VCaP (cell line): ENCODE data around the gene TJP3.

Experiments used
- H3K27ac ChIP-seq: fragments of 450-650 bp; 2 replicates; pipeline ENCODE4 v1.5.1; 2017
- CTCF ChIP-seq: fragments of 450-650 bp; conservative IDR thresholded peaks from 2 replicates; pipeline ENCODE4 v1.5.1; 2017; ENCODE audit warnings: mild to moderate bottlenecking, moderate library complexity

TJP3 gene

GRCh38 chr19:3775374-3775711, 67.2 kb downstream of the TJP3 start:
- TF ChIP-seq CTCF, result no peak
- no peak overlapping the region for H3K27ac ChIP-seq

- TF ChIP-seq CTCF, result no peak
- H3K27ac ChIP-seq, result no peak overlapping the region
These were observed 67.6 kb downstream of the TJP3 start for GRCh38 chr19:3775831-3776230.

- no peak overlapping the region for H3K27ac ChIP-seq
- TF ChIP-seq CTCF, result no peak
These were observed 68.4 kb downstream of the TJP3 start for GRCh38 chr19:3776479-3777040.

- no peak overlapping the region for H3K27ac ChIP-seq
- no peak for TF ChIP-seq CTCF
These were observed 70.1 kb downstream of the TJP3 start for GRCh38 chr19:3778104-3778867.

GRCh38 chr19:3778899-3779723, 70.9 kb downstream of the TJP3 start:
- TF ChIP-seq CTCF, result no peak
- no peak overlapping the region for H3K27ac ChIP-seq

GRCh38 chr19:3780786-3781304, 72.7 kb downstream of the TJP3 start:
- H3K27ac ChIP-seq, result no peak overlapping the region
- no peak for TF ChIP-seq CTCF

GRCh38 chr19:3781603-3782002, 73.4 kb downstream of the TJP3 start:
- TF ChIP-seq CTCF, result no peak
- no peak overlapping the region for H3K27ac ChIP-seq
